ENCODE data around the gene BRIP1.

DNA sequence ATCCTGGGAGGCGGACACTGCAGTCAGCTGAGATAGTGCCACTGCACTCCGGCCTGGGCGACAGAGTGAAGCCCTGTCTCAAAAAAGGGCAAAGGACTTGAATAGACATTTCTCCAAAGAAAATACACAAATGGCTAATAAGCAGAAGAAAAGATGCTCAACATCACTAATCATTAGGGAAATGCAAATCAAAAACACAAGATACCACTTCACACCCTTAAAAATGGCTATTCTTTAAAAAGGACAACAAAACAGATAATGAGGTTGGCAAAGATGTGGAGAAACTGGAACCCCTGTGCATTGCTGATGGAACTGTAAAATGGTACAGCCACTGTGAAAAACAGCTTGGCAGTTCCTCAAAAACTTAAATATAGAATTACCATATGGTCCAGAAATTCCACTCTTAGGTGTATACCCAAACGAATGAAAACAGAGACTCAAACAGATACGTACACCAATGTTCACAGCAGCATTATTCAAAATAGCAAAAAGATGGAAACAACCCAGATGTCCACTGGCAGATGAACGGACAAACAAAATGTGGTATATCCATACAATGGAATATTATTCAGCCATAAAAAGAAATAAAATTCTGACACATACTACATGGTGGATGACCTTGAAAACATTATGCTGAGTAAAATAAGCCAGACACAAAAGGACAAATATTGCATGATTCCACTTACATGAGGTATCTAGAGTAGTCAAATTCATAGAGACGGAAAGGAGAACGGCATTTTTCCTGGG is 35.5 kb downstream of the BRIP1 start:
- TF ChIP-seq POLR2AphosphoS5 (IDR thresholded peaks at IDR 0.05; ENCODE audit: low read depth, low read length) (no peak), SIN3A (IDR thresholded peaks at IDR 0.05; ENCODE audit: borderline replicate concordance, insufficient read depth, low read depth, low read length) (no peak)
- TF ChIP-seq, protein P1, sequence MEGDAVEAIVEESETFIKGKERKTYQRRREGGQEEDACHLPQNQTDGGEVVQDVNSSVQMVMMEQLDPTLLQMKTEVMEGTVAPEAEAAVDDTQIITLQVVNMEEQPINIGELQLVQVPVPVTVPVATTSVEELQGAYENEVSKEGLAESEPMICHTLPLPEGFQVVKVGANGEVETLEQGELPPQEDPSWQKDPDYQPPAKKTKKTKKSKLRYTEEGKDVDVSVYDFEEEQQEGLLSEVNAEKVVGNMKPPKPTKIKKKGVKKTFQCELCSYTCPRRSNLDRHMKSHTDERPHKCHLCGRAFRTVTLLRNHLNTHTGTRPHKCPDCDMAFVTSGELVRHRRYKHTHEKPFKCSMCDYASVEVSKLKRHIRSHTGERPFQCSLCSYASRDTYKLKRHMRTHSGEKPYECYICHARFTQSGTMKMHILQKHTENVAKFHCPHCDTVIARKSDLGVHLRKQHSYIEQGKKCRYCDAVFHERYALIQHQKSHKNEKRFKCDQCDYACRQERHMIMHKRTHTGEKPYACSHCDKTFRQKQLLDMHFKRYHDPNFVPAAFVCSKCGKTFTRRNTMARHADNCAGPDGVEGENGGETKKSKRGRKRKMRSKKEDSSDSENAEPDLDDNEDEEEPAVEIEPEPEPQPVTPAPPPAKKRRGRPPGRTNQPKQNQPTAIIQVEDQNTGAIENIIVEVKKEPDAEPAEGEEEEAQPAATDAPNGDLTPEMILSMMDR (IDR thresholded peaks at IDR 0.05) = no peak
